Suprapubic skin (tissue), 4 donors: ENCODE data around the gene PTP4A2. TPM values are rescaled to one million over a fixed set of nuclear protein-coding genes. Genes with fewer than 3 reads are reported as not detected.

ENCODE experiments used
- DNase-seq, 2 donors: peaks; one replicate each; pipeline ENCODE4 v3.0.0-alpha.2; 2019; ENCODE audit warnings: low spot score in 2 of 2
- H3K27ac ChIP-seq: fragments of 200-600 bp; sonication (generic); one replicate; pipeline ENCODE4 v1.5.1; 2019
- H3K27me3 ChIP-seq: fragments of 200-600 bp; sonication (generic); one replicate; pipeline ENCODE4 v1.5.1; 2019
- H3K36me3 ChIP-seq: fragments of 200-600 bp; sonication (generic); one replicate; pipeline ENCODE4 v1.5.1; 2019
- H3K4me1 ChIP-seq: fragments of 200-600 bp; sonication (generic); one replicate; pipeline ENCODE4 v1.5.1; 2019
- H3K4me3 ChIP-seq: fragments of 200-600 bp; sonication (generic); one replicate; pipeline ENCODE4 v1.5.1; 2019; ENCODE audit warnings: mild to moderate bottlenecking
- H3K9me3 ChIP-seq: fragments of 200-600 bp; sonication (generic); one replicate; pipeline ENCODE4 v1.5.1; 2019
- EP300 ChIP-seq: sonication (generic); formaldehyde crosslinking; IDR thresholded peaks from one replicate; pipeline ENCODE4 v1.6.1; 2017; ENCODE audit warnings: antibody characterized with exemption
- POLR2A ChIP-seq, 2 donors: fragments of 450-650 bp; IDR thresholded peaks; one replicate each; pipeline ENCODE4 v1.6.1; 2017; ENCODE audit warnings: antibody characterized with exemption in 2 of 2, mild to moderate bottlenecking in 2 of 2, moderate library complexity in 2 of 2
- POLR2AphosphoS5 ChIP-seq, 3 donors: sonication (generic); formaldehyde crosslinking; IDR thresholded peaks; one replicate each; pipeline ENCODE4 v1.6.1; 2017; ENCODE audit warnings: antibody characterized with exemption in 3 of 3
- WGBS: methylation state at CpG from one replicate; pipeline ENCODE4 v1.1.5; 2018; 5-methylcytosine and 5-hydroxymethylcytosine counted together
- total RNA-seq, 4 donors: library from RNA; depleted of rRNA; stranded (reverse); fragments of >200 nt; gene quantifications; one replicate each; pipeline ENCODE4 v1.1.0, GENCODE V29; 2016
- TF ChIP-seq, protein P1 (sequence below), 2 donors: fragments of 200-600 bp in 1 of 2; fragments of 450-650 bp in 1 of 2; sonication (generic) in 1 of 2; IDR thresholded peaks; one replicate each; pipeline ENCODE4 v1.5.1; 2016 to 2019; ENCODE audit warnings: antibody characterized with exemption in 2 of 2, mild to moderate bottlenecking in 1 of 2, moderate library complexity in 1 of 2

The PTP4A2 gene
- total RNA-seq, 4 donors from 2014 or later: 97.2 to 147 (median 121) TPM

- no peak for DNase-seq
- peaks cover 22% of the 10 kb centered on the region for H3K4me1 ChIP-seq
- H3K4me3 ChIP-seq: no peak overlapping the region
- 79% methylated on average over 1 of the region's 1 CpG for WGBS
- no peak overlapping the region for H3K27ac ChIP-seq
- H3K9me3 ChIP-seq: no peaks in the 10 kb centered on the region
- no peak for TF ChIP-seq POLR2AphosphoS5 (IDR thresholded peaks at IDR 0.05)
- TF ChIP-seq, protein P1, sequence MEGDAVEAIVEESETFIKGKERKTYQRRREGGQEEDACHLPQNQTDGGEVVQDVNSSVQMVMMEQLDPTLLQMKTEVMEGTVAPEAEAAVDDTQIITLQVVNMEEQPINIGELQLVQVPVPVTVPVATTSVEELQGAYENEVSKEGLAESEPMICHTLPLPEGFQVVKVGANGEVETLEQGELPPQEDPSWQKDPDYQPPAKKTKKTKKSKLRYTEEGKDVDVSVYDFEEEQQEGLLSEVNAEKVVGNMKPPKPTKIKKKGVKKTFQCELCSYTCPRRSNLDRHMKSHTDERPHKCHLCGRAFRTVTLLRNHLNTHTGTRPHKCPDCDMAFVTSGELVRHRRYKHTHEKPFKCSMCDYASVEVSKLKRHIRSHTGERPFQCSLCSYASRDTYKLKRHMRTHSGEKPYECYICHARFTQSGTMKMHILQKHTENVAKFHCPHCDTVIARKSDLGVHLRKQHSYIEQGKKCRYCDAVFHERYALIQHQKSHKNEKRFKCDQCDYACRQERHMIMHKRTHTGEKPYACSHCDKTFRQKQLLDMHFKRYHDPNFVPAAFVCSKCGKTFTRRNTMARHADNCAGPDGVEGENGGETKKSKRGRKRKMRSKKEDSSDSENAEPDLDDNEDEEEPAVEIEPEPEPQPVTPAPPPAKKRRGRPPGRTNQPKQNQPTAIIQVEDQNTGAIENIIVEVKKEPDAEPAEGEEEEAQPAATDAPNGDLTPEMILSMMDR (IDR thresholded peaks at IDR 0.05): no peak
- H3K27me3 ChIP-seq: no peaks in the 10 kb centered on the region
- no peaks in the 10 kb centered on the region for H3K36me3 ChIP-seq
Observed at GRCh38 chr1:31976401-31976800, 38.2 kb upstream of the PTP4A2 start.

GRCh38 chr1:31970873-31971272, 32.7 kb upstream of the PTP4A2 start:
- no peak for DNase-seq
- H3K27me3 ChIP-seq: no peaks in the 10 kb centered on the region
- H3K4me3 ChIP-seq: no peak overlapping the region
- TF ChIP-seq POLR2A (IDR thresholded peaks at IDR 0.05) (no peak), EP300 (no peak)
- H3K36me3 ChIP-seq: no peaks in the 10 kb centered on the region
- no peaks in the 10 kb centered on the region for H3K9me3 ChIP-seq
- 83% methylated on average over 3 of the region's 3 CpGs for WGBS
- H3K4me1 ChIP-seq: no peaks in the 10 kb centered on the region
- no peak overlapping the region for H3K27ac ChIP-seq

DNA sequence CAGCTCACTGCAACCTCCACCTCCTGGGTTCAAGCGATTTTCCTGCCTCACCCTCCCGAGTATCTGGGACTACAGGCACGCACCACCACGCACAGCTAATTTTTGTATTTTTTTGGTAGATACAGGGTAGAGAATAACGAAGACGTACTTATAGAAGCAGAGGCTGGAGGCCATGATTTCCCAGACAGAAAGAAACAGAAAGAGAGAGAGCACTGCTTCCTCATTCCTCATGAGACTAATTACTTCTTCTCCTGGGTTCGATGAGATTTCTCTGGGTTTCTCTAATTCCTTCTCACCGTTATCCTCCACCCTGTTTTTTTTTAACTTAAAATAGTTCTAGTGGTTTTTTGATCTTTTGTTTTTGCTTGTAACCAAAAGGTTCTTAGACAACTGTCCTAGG, 23.4 kb upstream of the PTP4A2 start:
- Histone ChIP-seq H3K27ac (no peak overlapping the region), H3K9me3 (no peaks in the 10 kb centered on the region), H3K4me1 (peaks cover 12% of the 10 kb centered on the region), H3K4me3 (no peak overlapping the region), H3K36me3 (no peaks in the 10 kb centered on the region), H3K27me3 (no peaks in the 10 kb centered on the region)
- no peak for DNase-seq
- WGBS: 82% methylated on average over 8 of the region's 8 CpGs
- TF ChIP-seq POLR2A (IDR thresholded peaks at IDR 0.05) (no peak), POLR2AphosphoS5 (IDR thresholded peaks at IDR 0.05) (no peak), EP300 (no peak)
- TF ChIP-seq, protein P1 (IDR thresholded peaks at IDR 0.05): no peak

DNA sequence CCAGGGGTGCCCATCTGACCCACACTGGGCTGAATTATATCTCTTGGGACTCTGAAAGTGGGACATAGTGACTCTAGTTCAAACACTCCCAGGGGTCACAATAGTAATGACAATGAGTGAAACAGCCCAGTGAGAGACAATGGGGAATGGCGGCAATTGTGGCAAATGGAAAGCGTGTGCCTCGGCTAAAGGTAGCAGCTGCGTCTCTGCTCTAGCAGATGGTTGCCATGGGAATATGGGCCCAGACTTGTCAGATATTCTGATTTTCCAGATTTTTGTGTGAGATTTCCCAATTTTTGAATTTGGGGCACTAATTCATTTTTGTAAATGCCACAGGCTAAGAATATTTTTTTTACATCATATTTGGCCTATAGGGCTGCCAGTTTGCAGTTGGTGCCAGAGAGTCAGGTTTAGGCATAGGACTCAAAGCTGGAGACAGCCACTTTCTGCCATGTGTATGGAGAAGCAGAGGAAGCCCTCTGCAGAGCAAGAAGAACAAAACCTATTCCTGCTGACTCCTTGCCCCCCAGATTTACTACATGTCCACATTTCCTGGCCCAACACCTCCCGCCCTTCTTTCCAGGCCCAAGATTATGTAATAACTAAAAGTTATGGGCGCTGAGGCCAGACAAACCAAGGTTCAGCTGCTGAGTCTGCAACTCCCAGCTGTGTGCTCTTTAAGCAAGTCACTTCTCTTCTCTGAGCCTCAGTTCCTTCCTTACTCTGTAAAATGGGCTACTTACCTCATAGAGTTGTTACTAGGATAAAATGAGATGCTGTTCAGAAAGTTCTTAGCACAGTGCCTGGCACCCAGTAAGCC, 21.6 kb upstream of the PTP4A2 start:
- no peak overlapping the region for H3K4me3 ChIP-seq
- no peak for TF ChIP-seq POLR2A (IDR thresholded peaks at IDR 0.05)
- TF ChIP-seq, protein P1 (IDR thresholded peaks at IDR 0.05): no peak
- TF ChIP-seq POLR2AphosphoS5 (IDR thresholded peaks at IDR 0.05): no peak
- no peak for TF ChIP-seq EP300
- no peaks in the 10 kb centered on the region for H3K9me3 ChIP-seq
- H3K4me1 ChIP-seq: peaks cover 30% of the 10 kb centered on the region
- no peak overlapping the region for H3K27ac ChIP-seq
- DNase-seq: no peak
- no peaks in the 10 kb centered on the region for H3K27me3 ChIP-seq
- no peaks in the 10 kb centered on the region for H3K36me3 ChIP-seq
- 69% methylated on average over 6 of the region's 6 CpGs for WGBS

DNA sequence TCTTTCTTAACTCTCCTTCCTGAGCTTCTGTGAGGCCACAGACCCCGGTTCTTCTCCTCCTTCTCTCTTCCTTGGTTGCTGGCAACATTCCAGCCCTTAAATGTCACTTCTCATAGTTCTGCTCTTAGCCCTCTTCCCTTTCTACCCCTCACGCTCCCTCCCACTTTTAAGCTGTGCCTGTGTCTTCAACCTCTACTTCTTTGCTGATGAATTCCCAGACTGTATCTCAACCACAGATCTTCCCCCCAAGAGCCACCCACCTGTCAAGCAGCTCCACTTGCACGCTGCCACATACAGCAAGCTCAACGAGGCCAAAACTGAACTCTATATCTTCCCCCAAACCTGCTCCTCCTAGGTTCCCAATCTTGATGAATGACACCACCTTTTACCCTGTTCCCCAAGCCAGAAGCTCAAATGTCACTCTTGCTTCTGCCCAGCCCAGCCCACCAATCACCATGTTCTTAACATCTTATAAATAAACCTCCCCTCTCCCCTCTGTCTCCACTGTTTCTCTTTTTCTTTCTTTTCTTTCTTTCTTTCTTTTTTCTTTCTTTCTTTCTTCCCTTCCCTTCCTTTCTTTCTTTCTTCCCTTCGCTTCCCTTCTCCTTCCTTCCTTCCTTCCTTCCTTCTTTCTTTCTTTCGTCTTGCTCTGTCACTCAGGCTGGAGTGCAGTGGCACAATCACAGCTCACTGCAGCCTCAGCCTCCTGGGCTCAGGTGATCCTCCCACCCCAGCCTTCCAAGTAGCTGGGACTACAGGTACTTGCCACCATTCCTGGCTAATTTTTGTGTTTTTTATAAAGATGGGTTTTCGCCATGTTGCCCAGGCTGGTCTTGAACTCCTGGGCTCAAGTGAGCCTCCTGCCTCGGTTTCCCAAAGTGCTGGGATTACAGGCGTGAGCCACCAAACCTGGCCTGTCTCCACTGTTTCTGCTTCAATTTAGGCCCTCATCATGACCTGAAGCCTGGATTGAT, 19.8 kb upstream of the PTP4A2 start:
- H3K4me3 ChIP-seq: no peak overlapping the region
- H3K36me3 ChIP-seq: no peaks in the 10 kb centered on the region
- WGBS: 74% methylated on average over 9 of the region's 9 CpGs
- H3K4me1 ChIP-seq: peaks cover 36% of the 10 kb centered on the region
- no peak for DNase-seq
- no peaks in the 10 kb centered on the region for H3K9me3 ChIP-seq
- H3K27ac ChIP-seq: no peak overlapping the region
- TF ChIP-seq POLR2A (IDR thresholded peaks at IDR 0.05) (no peak), EP300 (no peak), POLR2AphosphoS5 (IDR thresholded peaks at IDR 0.05) (no peak)
- TF ChIP-seq, protein P1 (IDR thresholded peaks at IDR 0.05): no peak
- no peaks in the 10 kb centered on the region for H3K27me3 ChIP-seq
